Common myeloid progenitor, CD34-positive (primary cell): ENCODE results near the gene STK17A. TPM values are rescaled to one million over a fixed set of nuclear protein-coding genes. Genes with fewer than 3 reads are reported as not detected.

Source experiments
- CTCF ChIA-PET: fragments of 350-600 bp; sonication (Branson Sonifier 250); formaldehyde crosslinking; loops from one replicate; lab custom pipeline; 2021; ENCODE audit warnings: antibody characterized with exemption; lab: Charles Lee
- POLR2A ChIA-PET: fragments of 350-600 bp; sonication (Branson Sonifier 250); formaldehyde crosslinking; loops from one replicate; lab custom pipeline; 2021; ENCODE audit warnings: antibody characterized with exemption; lab: Charles Lee
- DNase-seq, 3 donors: peaks; one replicate each; pipeline versions ENCODE4 v3.0.0 to v3.0.0-alpha.2; 2013
- H3K27ac ChIP-seq, 2 experiments: 1 replicate in 1 of 2; 2 replicates in 1 of 2; pipeline ENCODE4 v1.7.0; 2013; ENCODE audit warnings: inconsistent platforms in 2 of 2, low read length in 2 of 2, mild to moderate bottlenecking in 2 of 2, low read depth in 1 of 2, moderate library complexity in 1 of 2; ENCODE audit not compliant: severe bottlenecking in 2 of 2, insufficient read depth in 1 of 2, poor library complexity in 1 of 2
- H3K27me3 ChIP-seq, 5 experiments: replicated peaks in 2 of 5; 1 replicate in 3 of 5; 2 replicates in 2 of 5; pipeline versions ENCODE4 v1.6.1 to v1.7.0; 2013; ENCODE audit warnings: low read length in 4 of 5, mild to moderate bottlenecking in 2 of 5, moderate library complexity in 2 of 5, inconsistent platforms in 1 of 5; ENCODE audit not compliant: insufficient read depth in 5 of 5, control insufficient read depth in 4 of 5
- H3K36me3 ChIP-seq, 4 experiments: 1 replicate in 2 of 4; 2 replicates in 2 of 4; pipeline versions ENCODE4 v1.6.1 to v1.7.0; 2013; ENCODE audit warnings: low read length in 3 of 4, control low read depth in 1 of 4, mild to moderate bottlenecking in 1 of 4; ENCODE audit not compliant: control insufficient read depth in 4 of 4, insufficient read depth in 4 of 4
- H3K4me1 ChIP-seq, 4 experiments: 1 replicate in 3 of 4; 2 replicates in 1 of 4; pipeline versions ENCODE4 v1.6.1 to v1.7.1; 2013; ENCODE audit warnings: low read length in 3 of 4, mild to moderate bottlenecking in 3 of 4, control low read depth in 1 of 4, inconsistent platforms in 1 of 4, moderate library complexity in 1 of 4; ENCODE audit not compliant: control insufficient read depth in 4 of 4, insufficient read depth in 4 of 4; ENCODE audit errors: control extremely low read depth in 1 of 4
- H3K4me3 ChIP-seq, 7 experiments: 1 replicate in 4 of 7; 2 replicates in 3 of 7; pipeline versions ENCODE4 v1.5.1 to v1.7.0; 2013; ENCODE audit warnings: mild to moderate bottlenecking in 7 of 7, low read length in 6 of 7, moderate library complexity in 6 of 7, inconsistent platforms in 2 of 7, low read depth in 2 of 7, control low read depth in 1 of 7; ENCODE audit not compliant: insufficient read depth in 4 of 7, control insufficient read depth in 1 of 7; ENCODE audit errors: extremely low read depth in 1 of 7
- H3K9me3 ChIP-seq, 5 experiments: 1 replicate in 4 of 5; 2 replicates in 1 of 5; pipeline versions ENCODE4 v1.6.1 to v1.7.1; 2013; ENCODE audit warnings: low read length in 4 of 5, mild to moderate bottlenecking in 2 of 5, inconsistent platforms in 1 of 5, low read depth in 1 of 5, moderate library complexity in 1 of 5; ENCODE audit not compliant: control insufficient read depth in 4 of 5, insufficient read depth in 2 of 5; ENCODE audit errors: control extremely low read depth in 1 of 5
- WGBS: methylation state at CpG from one replicate; pipeline ENCODE4 v1.1.5; 2013; ENCODE audit not compliant: insufficient coverage; 5-methylcytosine and 5-hydroxymethylcytosine counted together
- polyA plus RNA-seq: library from polyadenylated mRNA; unstranded; fragments of 120-200 nt; gene quantifications from one replicate; pipeline ENCODE4 v1.2.1, GENCODE V29; 2013

The STK17A gene
- 21.7 TPM for polyA plus RNA-seq

- DNase-seq, result peak; percentile 93 to 95 (median 95)
- CTCF ChIA-PET, result interaction anchor here (0.6 to 4.5 kb wide), 55 partner anchors 8 to 266 kb away, joined by 3 to 137 read pairs (median 4); partner anchors contain the start of gene COA1
- under 1% methylated on average over 65 of the region's 83 CpGs for WGBS
- Histone ChIP-seq H3K36me3 (no peaks in the 10 kb centered on the region), H3K4me1 (peaks cover 7 to 19% (median 14%) of the 10 kb centered on the region in 4 experiments), H3K4me3 (peak within 1 kb of the TSS; percentile 63 to 97 (median 91)), H3K27ac (peak within 1 kb of the TSS; percentile 81 to 87), H3K9me3 (no peaks in the 10 kb centered on the region), H3K27me3 (peaks cover 3 to 14% (median 7%) of the 10 kb centered on the region in 5 experiments)
- POLR2A ChIA-PET, result interaction anchor here (0.8 to 1.9 kb wide), 6 partner anchors 8 to 117 kb away, joined by 3 to 21 read pairs (median 5); no protein-coding TSS in a partner anchor
These were observed at the start of gene STK17A for GRCh38 chr7:43582503-43583423. TSS of gene STK17A (plus strand) at chr7:43583108. CDS start at chr7:43583244, 136 bp downstream.

GRCh38 chr7:43533801-43534479, 49.0 kb upstream of the STK17A start:
- Histone ChIP-seq H3K9me3 (no peaks in the 10 kb centered on the region), H3K36me3 (no peaks in the 10 kb centered on the region), H3K27me3 (no peaks in the 10 kb centered on the region), H3K27ac (no peak overlapping the region), H3K4me3 (no peak overlapping the region), H3K4me1 (no peaks in the 10 kb centered on the region)
- ChIA-PET POLR2A (no interaction called here), CTCF (no interaction called here)
- no peak for DNase-seq
- 100% methylated on average over 5 of the region's 6 CpGs for WGBS

DNA sequence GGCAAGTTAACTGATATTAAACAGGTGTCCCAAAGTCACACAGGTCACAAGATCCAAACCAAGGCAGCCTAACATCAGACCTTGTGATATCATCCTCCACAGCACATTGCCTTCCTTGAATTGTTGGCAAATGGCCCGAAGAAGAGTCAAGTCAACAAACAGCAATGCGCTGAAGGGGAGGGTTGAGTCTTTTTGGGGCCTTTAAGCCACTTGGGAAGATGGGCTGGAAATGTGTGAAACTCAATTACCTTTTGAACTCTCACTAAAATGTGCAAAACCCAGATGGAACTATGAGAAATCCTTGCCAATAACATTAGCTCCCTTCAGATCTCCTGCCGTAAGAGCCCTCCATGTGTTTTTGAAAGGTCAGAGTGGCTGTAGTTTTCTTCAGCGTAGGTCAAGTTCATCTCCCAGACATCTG, 47.9 kb upstream of the STK17A start:
- Histone ChIP-seq H3K4me1 (no peaks in the 10 kb centered on the region), H3K36me3 (no peaks in the 10 kb centered on the region), H3K27me3 (peaks cover 0 to 2% (median 0%) of the 10 kb centered on the region in 5 experiments), H3K4me3 (no peak overlapping the region), H3K9me3 (no peaks in the 10 kb centered on the region), H3K27ac (no peak overlapping the region)
- ChIA-PET POLR2A (no interaction called here), CTCF (no interaction called here)
- no peak for DNase-seq
- 100% methylated on average over 2 of the region's 4 CpGs for whole genome bisulfite sequencing

GRCh38 chr7:43535810-43536585, 46.9 kb upstream of the STK17A start:
- ChIA-PET POLR2A (no interaction called here), CTCF (no interaction called here)
- no peak for DNase-seq
- H3K27me3 ChIP-seq, result peaks cover 0 to 2% (median 0%) of the 10 kb centered on the region in 5 experiments
- 92% methylated on average over 4 of the region's 6 CpGs for WGBS
- H3K36me3 ChIP-seq, result no peaks in the 10 kb centered on the region
- H3K4me1 ChIP-seq, result no peaks in the 10 kb centered on the region
- no peaks in the 10 kb centered on the region for H3K9me3 ChIP-seq
- H3K4me3 ChIP-seq, result no peak overlapping the region
- no peak overlapping the region for H3K27ac ChIP-seq

GRCh38 chr7:43536773-43537172, 46.1 kb upstream of the STK17A start:
- ChIA-PET CTCF (interaction anchor here (1.0 kb wide), 1 partner anchor 45 kb away, joined by 3 read pairs; no protein-coding TSS in a partner anchor), POLR2A (no interaction called here)
- peaks cover 0 to 2% (median 0%) of the 10 kb centered on the region in 5 experiments for H3K27me3 ChIP-seq
- H3K4me1 ChIP-seq, result no peaks in the 10 kb centered on the region
- H3K27ac ChIP-seq, result no peak overlapping the region
- DNase-seq, result no peak
- over 99% methylated on average over 15 of the region's 15 CpGs for WGBS
- H3K4me3 ChIP-seq, result no peak overlapping the region
- no peaks in the 10 kb centered on the region for H3K9me3 ChIP-seq
- no peaks in the 10 kb centered on the region for H3K36me3 ChIP-seq

GRCh38 chr7:43537765-43538403, 45.0 kb upstream of the STK17A start:
- ChIA-PET CTCF (interaction anchor here (1.0 kb wide), 1 partner anchor 44 kb away, joined by 3 read pairs; no protein-coding TSS in a partner anchor), POLR2A (no interaction called here)
- no peaks in the 10 kb centered on the region for H3K9me3 ChIP-seq
- no peaks in the 10 kb centered on the region for H3K4me1 ChIP-seq
- WGBS, result 88% methylated on average over 8 of the region's 9 CpGs
- H3K36me3 ChIP-seq, result no peaks in the 10 kb centered on the region
- no peak overlapping the region for H3K27ac ChIP-seq
- peaks cover 0 to 2% (median 0%) of the 10 kb centered on the region in 5 experiments for H3K27me3 ChIP-seq
- DNase-seq, result no peak
- H3K4me3 ChIP-seq, result no peak overlapping the region
